ENCODE measurements around the gene CAPZB. TPM values are rescaled to one million over a fixed set of nuclear protein-coding genes. Genes with fewer than 3 reads are reported as not detected.
"Not testable (repeated sequence)": the region's sequence is repeated elsewhere in the genome, so short reads cannot be mapped to it uniquely, and the experiment has no call there.

CAPZB gene
- total RNA-seq, 3 donors from 2014 or later (not counting 1 experiment from before 2014, with no cell fraction given) = 369 to 393 (median 375) TPM

DNA sequence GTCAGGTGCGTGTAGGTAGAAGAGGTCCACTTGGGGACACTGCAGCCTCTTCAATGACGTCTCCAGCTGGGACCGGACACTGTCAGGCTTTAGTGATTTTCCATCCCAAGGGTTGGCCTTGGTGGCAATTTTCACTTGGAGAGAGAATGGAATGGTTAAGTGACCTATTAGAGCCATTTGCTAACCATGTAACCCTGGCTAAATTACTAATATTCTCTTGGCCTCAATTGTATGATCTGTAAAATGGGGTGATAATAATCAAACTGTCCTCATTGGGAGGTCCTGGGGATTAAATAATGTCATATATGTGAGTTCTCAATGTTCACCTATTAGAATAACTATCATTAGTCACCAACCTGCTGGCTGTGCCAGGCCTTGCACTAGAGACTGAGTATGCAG lies 176.8 kb downstream of the CAPZB start:
- no peak overlapping the region for H3K27ac Mint-ChIP-seq

DNA sequence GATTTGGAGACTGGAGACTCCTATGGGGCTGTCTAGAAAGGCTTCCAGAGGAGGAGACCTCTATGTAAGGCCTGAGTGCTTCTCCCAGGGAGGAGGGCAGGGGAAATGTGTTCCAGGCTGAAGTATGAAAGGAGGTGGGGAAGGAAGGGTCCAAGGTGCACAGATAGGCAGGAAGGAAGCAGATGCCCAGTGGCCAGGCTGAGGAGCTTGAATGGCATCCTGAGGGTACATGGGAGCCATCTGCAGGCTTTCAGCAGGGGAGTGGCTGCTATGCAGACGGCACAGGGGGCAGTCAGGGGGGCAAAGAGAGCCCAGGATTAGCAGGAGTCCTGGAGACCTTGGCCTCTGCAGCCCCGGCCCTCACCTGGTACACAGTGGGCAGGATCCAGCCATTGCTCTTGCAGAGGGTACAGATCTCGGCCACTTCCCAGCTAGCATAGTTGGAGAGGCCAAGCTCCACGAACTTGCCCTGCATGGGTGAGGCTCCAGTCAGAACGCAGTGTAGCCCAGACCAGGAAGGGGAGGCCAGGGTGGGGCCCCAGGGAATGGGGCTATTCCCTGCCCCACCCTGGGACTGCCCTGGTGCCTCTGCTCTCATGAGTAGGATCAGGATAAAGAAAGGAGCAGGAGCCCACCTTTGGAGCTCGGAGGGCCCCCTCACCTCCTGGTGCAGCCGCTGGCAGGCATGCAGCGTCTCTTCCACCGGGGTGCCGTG lies 177.4 kb downstream of the CAPZB start:
- DNase-seq = no peak
- intact Hi-C loops (cut with micrococcal nuclease) = no loop called here
- H3K9me3 ChIP-seq (ENCODE audit: control insufficient read depth, insufficient read depth, low read length) = no peaks in the 10 kb centered on the region
- no peaks in the 10 kb centered on the region for H3K27me3 Mint-ChIP-seq (ENCODE audit: low read depth in 2 of 2)
- no peak overlapping the region for H3K4me3 Mint-ChIP-seq
- 97% methylated on average over 10 of the region's 10 CpGs for WGBS (ENCODE audit: insufficient coverage)
- H3K36me3 ChIP-seq (ENCODE audit: control insufficient read depth, insufficient read depth, low read length) = peaks cover 35% of the 10 kb centered on the region
- H3K27me3 ChIP-seq (ENCODE audit: control insufficient read depth, insufficient read depth, low read length) = no peaks in the 10 kb centered on the region
- peaks cover 22% of the 10 kb centered on the region in 2 donors for H3K4me1 Mint-ChIP-seq
- peaks cover 20% of the 10 kb centered on the region for H3K36me3 Mint-ChIP-seq
- ATAC-seq = no peak
- TF ChIP-seq, protein P1, sequence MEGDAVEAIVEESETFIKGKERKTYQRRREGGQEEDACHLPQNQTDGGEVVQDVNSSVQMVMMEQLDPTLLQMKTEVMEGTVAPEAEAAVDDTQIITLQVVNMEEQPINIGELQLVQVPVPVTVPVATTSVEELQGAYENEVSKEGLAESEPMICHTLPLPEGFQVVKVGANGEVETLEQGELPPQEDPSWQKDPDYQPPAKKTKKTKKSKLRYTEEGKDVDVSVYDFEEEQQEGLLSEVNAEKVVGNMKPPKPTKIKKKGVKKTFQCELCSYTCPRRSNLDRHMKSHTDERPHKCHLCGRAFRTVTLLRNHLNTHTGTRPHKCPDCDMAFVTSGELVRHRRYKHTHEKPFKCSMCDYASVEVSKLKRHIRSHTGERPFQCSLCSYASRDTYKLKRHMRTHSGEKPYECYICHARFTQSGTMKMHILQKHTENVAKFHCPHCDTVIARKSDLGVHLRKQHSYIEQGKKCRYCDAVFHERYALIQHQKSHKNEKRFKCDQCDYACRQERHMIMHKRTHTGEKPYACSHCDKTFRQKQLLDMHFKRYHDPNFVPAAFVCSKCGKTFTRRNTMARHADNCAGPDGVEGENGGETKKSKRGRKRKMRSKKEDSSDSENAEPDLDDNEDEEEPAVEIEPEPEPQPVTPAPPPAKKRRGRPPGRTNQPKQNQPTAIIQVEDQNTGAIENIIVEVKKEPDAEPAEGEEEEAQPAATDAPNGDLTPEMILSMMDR (IDR thresholded peaks at IDR 0.05) = no peak
- no peaks in the 10 kb centered on the region for H3K9me3 Mint-ChIP-seq
- peaks cover 18% of the 10 kb centered on the region for H3K4me1 ChIP-seq (ENCODE audit: control insufficient read depth, insufficient read depth, low read length)
- no peak overlapping the region for H3K27ac Mint-ChIP-seq
- H3K27ac ChIP-seq (ENCODE audit: low read length) = no peak overlapping the region
- H3K4me3 ChIP-seq (ENCODE audit: low read length) = no peak overlapping the region

More for the DNA sequence above, 176.8 kb downstream of the CAPZB start:
- intact Hi-C loops (cut with micrococcal nuclease) = no loop called here
- Mint-ChIP-seq H3K9me3 (no peaks in the 10 kb centered on the region), H3K27me3 (ENCODE audit: low read depth in 2 of 2) (no peaks in the 10 kb centered on the region), H3K36me3 (peaks cover 20% of the 10 kb centered on the region), H3K4me1 (peaks cover 27 to 28% of the 10 kb centered on the region in 2 donors), H3K4me3 (peak overlapping the region; percentile 63)
- Histone ChIP-seq H3K27me3 (ENCODE audit: control insufficient read depth, insufficient read depth, low read length) (no peaks in the 10 kb centered on the region), H3K4me3 (ENCODE audit: low read length) (no peak overlapping the region), H3K9me3 (ENCODE audit: control insufficient read depth, insufficient read depth, low read length) (no peaks in the 10 kb centered on the region), H3K4me1 (ENCODE audit: control insufficient read depth, insufficient read depth, low read length) (peaks cover 23% of the 10 kb centered on the region), H3K27ac (ENCODE audit: low read length) (no peak overlapping the region), H3K36me3 (ENCODE audit: control insufficient read depth, insufficient read depth, low read length) (peaks cover 31% of the 10 kb centered on the region)
- TF ChIP-seq, protein P1 (IDR thresholded peaks at IDR 0.05) = no peak
- DNase-seq (no peak), ATAC-seq (no peak)
- WGBS (ENCODE audit: insufficient coverage) = 95% methylated on average over 3 of the region's 3 CpGs

DNA sequence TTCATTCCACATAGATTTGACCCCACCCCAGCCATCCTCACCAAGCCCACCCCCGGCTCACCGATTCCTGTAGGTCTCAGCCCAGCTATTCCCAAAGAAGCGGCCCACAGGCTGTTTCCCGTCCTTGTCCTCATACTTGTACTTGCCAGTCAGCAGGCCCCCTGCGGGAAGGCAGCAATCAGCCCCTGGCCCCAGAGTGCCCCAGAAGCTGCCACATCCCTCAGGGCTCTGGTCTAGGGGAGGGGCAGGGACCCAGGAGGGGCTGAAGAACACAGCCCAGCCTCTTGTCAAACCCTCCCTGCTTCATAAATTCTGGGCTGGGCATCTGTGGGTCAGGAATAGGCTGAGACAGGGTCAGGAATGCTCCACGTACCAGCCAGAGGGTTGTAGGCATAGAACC lies 178.4 kb downstream of the CAPZB start:
- no peak overlapping the region for H3K4me3 ChIP-seq (ENCODE audit: low read length)
- H3K36me3 ChIP-seq (ENCODE audit: control insufficient read depth, insufficient read depth, low read length) = peaks cover 38% of the 10 kb centered on the region
- no peak overlapping the region for H3K27ac ChIP-seq (ENCODE audit: low read length)
- ATAC-seq (no peak), DNase-seq (no peak)
- Mint-ChIP-seq H3K27me3 (ENCODE audit: low read depth in 2 of 2) (no peaks in the 10 kb centered on the region), H3K9me3 (no peaks in the 10 kb centered on the region), H3K4me1 (peaks cover 17% of the 10 kb centered on the region in 2 donors), H3K27ac (no peak overlapping the region), H3K36me3 (peaks cover 20% of the 10 kb centered on the region), H3K4me3 (no peak overlapping the region)
- intact Hi-C loops (cut with micrococcal nuclease) = no loop called here
- peaks cover 12% of the 10 kb centered on the region for H3K4me1 ChIP-seq (ENCODE audit: control insufficient read depth, insufficient read depth, low read length)
- TF ChIP-seq, protein P1 (IDR thresholded peaks at IDR 0.05) = no peak
- WGBS (ENCODE audit: insufficient coverage) = 98% methylated on average over 6 of the region's 6 CpGs
- H3K27me3 ChIP-seq (ENCODE audit: control insufficient read depth, insufficient read depth, low read length) = no peaks in the 10 kb centered on the region
- H3K9me3 ChIP-seq (ENCODE audit: control insufficient read depth, insufficient read depth, low read length) = no peaks in the 10 kb centered on the region

DNA sequence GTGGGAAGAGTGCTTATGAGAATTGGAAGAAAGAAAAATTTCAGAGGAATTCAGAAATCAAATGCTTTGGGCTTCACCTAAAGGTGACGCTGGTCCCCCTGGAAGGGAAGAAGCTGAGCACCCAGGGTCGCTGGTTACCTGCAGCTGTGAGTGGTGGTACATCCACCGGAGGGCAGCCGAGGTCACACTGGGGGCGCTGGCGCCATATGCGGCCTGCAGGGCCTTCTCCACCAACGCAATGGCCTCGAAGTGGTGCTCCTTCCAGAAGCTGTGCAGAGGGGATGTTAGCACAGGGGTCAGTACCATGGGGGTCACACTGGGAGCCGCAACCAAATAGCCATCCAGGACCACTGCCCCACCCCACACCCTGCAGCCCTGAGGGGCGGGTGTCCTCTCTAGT lies 179.5 kb downstream of the CAPZB start:
- Mint-ChIP-seq H3K36me3 (peaks cover 20% of the 10 kb centered on the region), H3K27ac (no peak overlapping the region), H3K9me3 (no peaks in the 10 kb centered on the region), H3K27me3 (ENCODE audit: low read depth in 2 of 2) (no peaks in the 10 kb centered on the region), H3K4me3 (no peak overlapping the region), H3K4me1 (peaks cover 9 to 10% of the 10 kb centered on the region in 2 donors)
- H3K27ac ChIP-seq (ENCODE audit: low read length) = no peak overlapping the region
- H3K4me1 ChIP-seq (ENCODE audit: control insufficient read depth, insufficient read depth, low read length) = peaks cover 5% of the 10 kb centered on the region
- 96% methylated on average over 11 of the region's 11 CpGs for WGBS (ENCODE audit: insufficient coverage)
- H3K4me3 ChIP-seq (ENCODE audit: low read length) = no peak overlapping the region
- intact Hi-C loops (cut with micrococcal nuclease) = no loop called here
- no peak for ATAC-seq
- TF ChIP-seq, protein P1 (IDR thresholded peaks at IDR 0.05) = no peak
- DNase-seq = no peak
- H3K9me3 ChIP-seq (ENCODE audit: control insufficient read depth, insufficient read depth, low read length) = no peaks in the 10 kb centered on the region
- H3K36me3 ChIP-seq (ENCODE audit: control insufficient read depth, insufficient read depth, low read length) = peaks cover 38% of the 10 kb centered on the region
- no peaks in the 10 kb centered on the region for H3K27me3 ChIP-seq (ENCODE audit: control insufficient read depth, insufficient read depth, low read length)

DNA sequence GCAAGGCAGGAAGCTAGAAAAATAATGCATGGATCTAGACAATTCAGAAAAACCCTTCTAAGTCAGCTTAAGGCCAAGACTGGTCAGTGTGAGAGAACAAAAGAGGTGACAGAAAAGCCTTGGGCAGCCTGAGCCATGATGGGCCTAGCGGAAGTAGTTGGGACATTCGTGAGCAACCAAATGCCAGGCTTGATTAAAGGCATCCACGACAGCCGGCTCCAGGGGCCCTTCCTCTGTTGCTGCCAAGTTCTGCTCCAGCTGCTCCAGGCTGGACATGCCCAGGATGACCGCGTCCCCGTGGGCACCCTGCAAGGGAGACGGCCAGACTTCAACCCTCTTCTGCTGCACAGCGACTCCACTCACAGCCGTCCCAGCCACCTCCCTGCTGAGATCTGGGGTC lies 181.3 kb downstream of the CAPZB start:
- H3K27ac Mint-ChIP-seq; intact Hi-C loops (cut with micrococcal nuclease); H3K27me3 Mint-ChIP-seq (ENCODE audit: low read depth in 2 of 2); H3K27ac ChIP-seq (ENCODE audit: low read length); H3K9me3 ChIP-seq (ENCODE audit: control insufficient read depth, insufficient read depth, low read length); DNase-seq; ATAC-seq; H3K4me3 ChIP-seq (ENCODE audit: low read length); H3K9me3 Mint-ChIP-seq; H3K4me1 ChIP-seq (ENCODE audit: control insufficient read depth, insufficient read depth, low read length); H3K27me3 ChIP-seq (ENCODE audit: control insufficient read depth, insufficient read depth, low read length); H3K4me3 Mint-ChIP-seq; H3K4me1 Mint-ChIP-seq: not testable (repeated sequence)
- H3K36me3 ChIP-seq (ENCODE audit: control insufficient read depth, insufficient read depth, low read length) = peaks cover 38% of the 10 kb centered on the region
- 95% methylated on average over 9 of the region's 10 CpGs for WGBS (ENCODE audit: insufficient coverage)
- peaks cover 20% of the 10 kb centered on the region for H3K36me3 Mint-ChIP-seq
